ENCODE data around the gene SCAMP3. TPM values are rescaled to one million over a fixed set of nuclear protein-coding genes. Genes with fewer than 3 reads are reported as not detected.

Gene SCAMP3
- total RNA-seq, 4 donors from 2014 or later: 54.5 to 91.1 (median 65.2) TPM

DNA sequence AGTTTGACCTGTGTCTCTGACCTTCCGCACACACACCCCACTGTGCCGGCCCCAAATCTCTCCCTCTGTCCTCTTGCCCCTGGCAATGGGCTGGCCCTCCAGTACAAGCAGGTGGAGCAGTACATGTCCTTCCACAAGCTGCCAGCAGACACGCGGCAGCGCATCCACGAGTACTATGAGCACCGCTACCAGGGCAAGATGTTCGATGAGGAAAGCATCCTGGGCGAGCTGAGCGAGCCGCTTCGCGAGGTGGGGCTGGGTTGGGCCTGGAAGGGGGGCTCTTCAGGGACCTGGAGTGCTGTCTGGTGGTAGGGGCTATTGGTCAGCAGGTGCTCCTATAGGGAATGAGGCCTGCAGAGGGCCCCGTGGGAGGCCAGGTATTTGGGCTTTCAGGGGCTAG, 22.9 kb upstream of the SCAMP3 start:
- Histone ChIP-seq H3K9me3 (no peaks in the 10 kb centered on the region), H3K27ac (no peak overlapping the region), H3K36me3 (peaks cover 0 to 49% (median 0%) of the 10 kb centered on the region in 3 donors), H3K4me3 (no peak overlapping the region), H3K27me3 (no peaks in the 10 kb centered on the region), H3K4me1 (no peaks in the 10 kb centered on the region)
- TF ChIP-seq EP300 (IDR thresholded peaks at IDR 0.05) (no peak), POLR2A (IDR thresholded peaks at IDR 0.05) (no peak)
- TF ChIP-seq, protein P1, sequence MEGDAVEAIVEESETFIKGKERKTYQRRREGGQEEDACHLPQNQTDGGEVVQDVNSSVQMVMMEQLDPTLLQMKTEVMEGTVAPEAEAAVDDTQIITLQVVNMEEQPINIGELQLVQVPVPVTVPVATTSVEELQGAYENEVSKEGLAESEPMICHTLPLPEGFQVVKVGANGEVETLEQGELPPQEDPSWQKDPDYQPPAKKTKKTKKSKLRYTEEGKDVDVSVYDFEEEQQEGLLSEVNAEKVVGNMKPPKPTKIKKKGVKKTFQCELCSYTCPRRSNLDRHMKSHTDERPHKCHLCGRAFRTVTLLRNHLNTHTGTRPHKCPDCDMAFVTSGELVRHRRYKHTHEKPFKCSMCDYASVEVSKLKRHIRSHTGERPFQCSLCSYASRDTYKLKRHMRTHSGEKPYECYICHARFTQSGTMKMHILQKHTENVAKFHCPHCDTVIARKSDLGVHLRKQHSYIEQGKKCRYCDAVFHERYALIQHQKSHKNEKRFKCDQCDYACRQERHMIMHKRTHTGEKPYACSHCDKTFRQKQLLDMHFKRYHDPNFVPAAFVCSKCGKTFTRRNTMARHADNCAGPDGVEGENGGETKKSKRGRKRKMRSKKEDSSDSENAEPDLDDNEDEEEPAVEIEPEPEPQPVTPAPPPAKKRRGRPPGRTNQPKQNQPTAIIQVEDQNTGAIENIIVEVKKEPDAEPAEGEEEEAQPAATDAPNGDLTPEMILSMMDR (IDR thresholded peaks at IDR 0.05): no peak
- 89 to 95% methylated on average over 12 to 14 of the region's 14 CpGs for WGBS, 2 donors
- DNase-seq (ENCODE audit: low spot score in 2 of 2): no peak

DNA sequence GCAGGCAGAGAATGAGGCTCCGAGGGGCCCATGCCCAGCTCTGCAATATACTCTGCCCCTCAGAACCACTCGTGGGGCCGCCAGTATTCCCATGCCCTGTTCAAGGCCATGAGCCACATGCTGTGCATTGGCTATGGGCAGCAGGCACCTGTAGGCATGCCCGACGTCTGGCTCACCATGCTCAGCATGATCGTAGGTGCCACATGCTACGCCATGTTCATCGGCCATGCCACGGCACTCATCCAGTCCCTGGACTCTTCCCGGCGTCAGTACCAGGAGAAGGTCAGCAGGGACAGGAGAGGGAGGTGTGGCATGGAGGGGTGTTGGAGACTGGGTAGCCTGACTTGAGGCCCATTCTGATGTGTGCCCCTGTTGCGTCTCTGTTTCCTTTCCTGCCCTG, 22.3 kb upstream of the SCAMP3 start:
- no peak for TF ChIP-seq POLR2A (IDR thresholded peaks at IDR 0.05)
- TF ChIP-seq EP300 (IDR thresholded peaks at IDR 0.05): no peak
- TF ChIP-seq, protein P1 (IDR thresholded peaks at IDR 0.05): no peak
- 88 to 89% methylated on average over 12 of the region's 12 CpGs for WGBS, 2 donors

DNA sequence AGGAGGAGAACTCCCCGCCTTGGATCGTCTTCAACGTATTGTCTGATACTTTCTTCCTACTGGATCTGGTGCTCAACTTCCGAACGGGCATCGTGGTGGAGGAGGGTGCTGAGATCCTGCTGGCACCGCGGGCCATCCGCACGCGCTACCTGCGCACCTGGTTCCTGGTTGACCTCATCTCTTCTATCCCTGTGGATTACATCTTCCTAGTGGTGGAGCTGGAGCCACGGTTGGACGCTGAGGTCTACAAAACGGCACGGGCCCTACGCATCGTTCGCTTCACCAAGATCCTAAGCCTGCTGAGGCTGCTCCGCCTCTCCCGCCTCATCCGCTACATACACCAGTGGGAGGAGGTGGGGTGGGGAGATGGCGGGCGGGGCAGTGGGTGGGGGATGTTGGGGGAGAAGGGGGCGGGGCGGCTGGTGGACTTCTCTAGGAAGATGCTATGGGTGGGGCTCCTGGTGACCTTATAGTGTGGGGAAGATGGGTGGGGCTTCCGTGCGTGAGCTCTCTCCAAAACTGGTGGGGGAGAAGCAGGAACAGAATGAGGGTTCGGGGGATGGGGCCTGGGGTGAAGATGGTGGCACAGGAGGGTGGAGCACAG, 20.4 kb upstream of the SCAMP3 start:
- DNase-seq (ENCODE audit: low spot score in 2 of 2): no peak
- Histone ChIP-seq H3K4me1 (peaks cover 0 to 14% (median 8%) of the 10 kb centered on the region in 4 donors), H3K4me3 (no peak overlapping the region), H3K36me3 (peaks cover 0 to 33% (median 0%) of the 10 kb centered on the region in 3 donors), H3K27ac (no peak overlapping the region), H3K9me3 (no peaks in the 10 kb centered on the region), H3K27me3 (no peaks in the 10 kb centered on the region)
- TF ChIP-seq, protein P1 (IDR thresholded peaks at IDR 0.05): no peak
- no peak for TF ChIP-seq EP300 (IDR thresholded peaks at IDR 0.05)
- whole genome bisulfite sequencing, 2 donors: 91 to 93% methylated on average over 29 of the region's 29 CpGs

More for the DNA sequence above, 22.3 kb upstream of the SCAMP3 start:
- no peak for DNase-seq (ENCODE audit: low spot score in 2 of 2)
- H3K9me3 ChIP-seq: no peaks in the 10 kb centered on the region
- no peak overlapping the region for H3K27ac ChIP-seq
- peaks cover 0 to 47% (median 0%) of the 10 kb centered on the region in 3 donors for H3K36me3 ChIP-seq
- H3K4me3 ChIP-seq: no peak overlapping the region
- no peaks in the 10 kb centered on the region for H3K27me3 ChIP-seq
- no peaks in the 10 kb centered on the region for H3K4me1 ChIP-seq

DNA sequence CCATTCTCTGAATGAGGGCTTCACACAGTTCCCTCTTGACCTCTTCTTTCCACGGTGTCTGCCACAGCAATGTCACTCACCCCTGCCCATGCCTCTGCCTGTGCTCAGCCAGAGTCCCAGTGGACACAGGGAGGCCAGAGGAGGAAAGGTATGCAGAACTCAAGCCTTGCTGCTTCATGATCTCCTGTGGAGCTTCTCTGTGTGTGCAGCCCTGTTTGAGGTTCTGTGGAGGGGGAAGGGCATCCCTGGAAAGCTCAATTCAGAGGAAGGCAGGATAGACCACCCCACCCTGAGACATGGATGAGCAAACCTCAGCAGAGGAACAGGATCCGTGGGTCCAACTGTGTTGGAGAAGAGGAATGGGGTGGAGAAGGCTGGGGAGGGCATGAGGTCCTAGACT, 17.1 kb upstream of the SCAMP3 start:
- H3K27ac ChIP-seq: no peak overlapping the region
- TF ChIP-seq, protein P1 (IDR thresholded peaks at IDR 0.05): no peak
- TF ChIP-seq POLR2A (IDR thresholded peaks at IDR 0.05): no peak
- no peaks in the 10 kb centered on the region for H3K9me3 ChIP-seq
- DNase-seq (ENCODE audit: low spot score in 2 of 2): no peak
- 63 to 70% methylated on average over 2 of the region's 2 CpGs for WGBS, 2 donors
- peaks cover 0 to 16% (median 0%) of the 10 kb centered on the region in 3 donors for H3K36me3 ChIP-seq
- no peaks in the 10 kb centered on the region for H3K27me3 ChIP-seq
- no peak overlapping the region for H3K4me3 ChIP-seq
- H3K4me1 ChIP-seq: peaks cover 0 to 27% (median 14%) of the 10 kb centered on the region in 4 donors

DNA sequence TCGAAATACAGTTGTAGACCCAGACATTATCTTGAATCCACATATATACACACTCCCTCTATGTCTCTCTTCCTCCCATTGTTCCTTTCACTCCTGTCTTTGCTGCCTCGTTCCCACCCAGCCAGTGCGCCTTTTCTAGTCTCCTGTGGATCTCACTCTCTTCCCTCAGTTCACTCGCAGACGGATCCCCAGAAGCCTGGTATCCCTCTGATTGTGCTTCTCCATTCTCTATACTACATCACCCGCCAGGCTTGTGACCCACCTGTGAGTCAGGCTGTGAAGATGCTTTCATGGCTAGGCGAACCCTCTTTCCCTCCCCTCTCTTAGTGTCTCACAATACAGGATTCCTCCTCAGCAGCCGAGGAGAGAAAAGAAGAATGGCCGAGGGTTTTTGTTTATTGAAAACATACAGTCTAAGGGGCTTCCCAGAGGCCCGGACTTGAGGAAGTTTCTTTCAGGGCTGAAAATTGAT, 16.6 kb upstream of the SCAMP3 start:
- H3K27ac ChIP-seq: no peak overlapping the region
- no peak for DNase-seq (ENCODE audit: low spot score in 2 of 2)
- peaks cover 0 to 31% (median 16%) of the 10 kb centered on the region in 4 donors for H3K4me1 ChIP-seq
- WGBS, 2 donors: 54 to 59% methylated on average over 10 of the region's 10 CpGs
- H3K4me3 ChIP-seq: no peak overlapping the region
- peaks cover 0 to 11% (median 0%) of the 10 kb centered on the region in 3 donors for H3K36me3 ChIP-seq
- no peaks in the 10 kb centered on the region for H3K27me3 ChIP-seq
- TF ChIP-seq POLR2A (IDR thresholded peaks at IDR 0.05) (no peak), EP300 (IDR thresholded peaks at IDR 0.05) (no peak)
- TF ChIP-seq, protein P1 (IDR thresholded peaks at IDR 0.05): no peak
- no peaks in the 10 kb centered on the region for H3K9me3 ChIP-seq

All from tibial nerve (tissue), 4 donors.